HCT116 (cell line): ENCODE results near the gene C14orf93. TPM values are rescaled to one million over a fixed set of nuclear protein-coding genes. Genes with fewer than 3 reads are reported as not detected.
"Not testable (repeated sequence)": the region's sequence is repeated elsewhere in the genome, so short reads cannot be mapped to it uniquely, and the experiment has no call there.

Source experiments
- ATAC-seq: fragments of 200-7000 bp; cut with Tn5 transposase; 2 replicates; pipeline ENCODE4 v1.9.1; 2020; ENCODE audit warnings: mild to moderate bottlenecking, moderate library complexity
- BruUV-seq: library from RNA; stranded (reverse); fragments of 400-500 nt; replicated peaks from 2 replicates; lab custom pipeline; 2021; lab: Mats Ljungman, UMichigan
- CTCF ChIA-PET: fragments of 300-600 bp; sonication (Branson Sonifier 250); formaldehyde crosslinking; loops from one replicate; lab custom pipeline; 2021; ENCODE audit warnings: antibody characterized with exemption; lab: Charles Lee
- POLR2A ChIA-PET: fragments of 300-600, 350-600 bp; sonication (Branson Sonifier 250); formaldehyde crosslinking; loops from one replicate; lab custom pipeline; 2021; ENCODE audit warnings: antibody characterized with exemption; lab: Charles Lee
- RAD21 ChIA-PET, 2 experiments: fragments of 300-600 bp; sonication (Branson Sonifier 250); formaldehyde crosslinking; loops; one replicate each; lab custom pipeline; 2023; ENCODE audit warnings: low total read pairs in 2 of 2; ENCODE audit not compliant: uncharacterized antibody in 2 of 2, unreplicated experiment in 2 of 2, low non-redundant PET in 1 of 2; lab: Charles Lee
- DNase-seq: peaks from one replicate; pipeline ENCODE4 v3.0.0-alpha.2; 2010; ENCODE audit warnings: low read depth, low spot score
- H2AFZ ChIP-seq: fragments of 200-600 bp; shearing (Covaris generic), sonication (generic); 2 replicates; pipeline ENCODE4 v1.6.1; 2017; ENCODE audit warnings: low read depth, mixed run types, mixed read lengths, antibody characterized with exemption, low read length; ENCODE audit not compliant: poor library complexity, severe bottlenecking
- H3K27ac ChIP-seq: 2 replicates; pipeline ENCODE4 v1.5.1; 2012; ENCODE audit warnings: low read depth, low read length
- H3K27me3 ChIP-seq: fragments of 200-600 bp; sonication (generic); 2 replicates; pipeline ENCODE4 v1.6.1; 2016; ENCODE audit warnings: mixed run types, low read length, mixed read lengths; ENCODE audit not compliant: insufficient read depth
- H3K36me3 ChIP-seq, 2 experiments: fragments of 200-500 bp in 1 of 2; fragments of 200-600 bp in 1 of 2; sonication (Bioruptor generic) in 1 of 2; sonication (generic) in 1 of 2; 2 replicates each; pipeline versions ENCODE4 v1.5.1 to v1.6.1; 2014 to 2016; ENCODE audit warnings: low read length in 2 of 2, inconsistent platforms in 1 of 2, mixed read lengths in 1 of 2, mixed run types in 1 of 2; ENCODE audit not compliant: insufficient read depth in 2 of 2, control insufficient read depth in 1 of 2
- H3K4me1 ChIP-seq, 2 experiments: fragments of 200-600 bp in 1 of 2; sonication (generic) in 1 of 2; 2 replicates each; pipeline versions ENCODE4 v1.5.1 to v1.6.1; 2012 to 2017; ENCODE audit warnings: low read length in 2 of 2, inconsistent platforms in 1 of 2, mild to moderate bottlenecking in 1 of 2, mixed read lengths in 1 of 2, mixed run types in 1 of 2, moderate library complexity in 1 of 2; ENCODE audit not compliant: insufficient read depth in 2 of 2, control insufficient read depth in 1 of 2
- H3K4me2 ChIP-seq: fragments of 200-600 bp; sonication (generic); 2 replicates; pipeline ENCODE4 v1.6.1; 2017; ENCODE audit warnings: mixed run types, low read length, mixed read lengths
- H3K4me3 ChIP-seq, 2 experiments: fragments of 200-600 bp in 1 of 2; sonication (generic) in 1 of 2; replicated peaks in 1 of 2; 2 replicates each; pipeline ENCODE4 v1.5.1; 2011 to 2016; ENCODE audit warnings: low read length in 2 of 2, control low read depth in 1 of 2, low read depth in 1 of 2, mild to moderate bottlenecking in 1 of 2, mixed read lengths in 1 of 2, mixed run types in 1 of 2
- H3K79me2 ChIP-seq: fragments of 200-600 bp; sonication (generic); 2 replicates; pipeline ENCODE4 v1.6.1; 2017; ENCODE audit warnings: mild to moderate bottlenecking, mixed run types, low read length, moderate library complexity, mixed read lengths; ENCODE audit not compliant: insufficient read depth
- H3K9ac ChIP-seq: fragments of 200-600 bp; sonication (generic); 2 replicates; pipeline ENCODE4 v1.6.1; 2016; ENCODE audit warnings: low read length, mixed read lengths
- H3K9me2 ChIP-seq: fragments of 200-600 bp; sonication (generic), shearing (Covaris generic); 2 replicates; pipeline ENCODE4 v1.6.1; 2017; ENCODE audit warnings: mixed run types, mild to moderate bottlenecking, moderate library complexity; ENCODE audit not compliant: insufficient read depth
- H3K9me3 ChIP-seq, 2 experiments: fragments of 200-500 bp in 1 of 2; fragments of 200-600 bp in 1 of 2; sonication (Bioruptor generic) in 1 of 2; sonication (generic) in 1 of 2; 2 replicates each; pipeline ENCODE4 v1.6.1; 2014 to 2017; ENCODE audit warnings: low read length in 2 of 2, mixed read lengths in 2 of 2, inconsistent platforms in 1 of 2, low read depth in 1 of 2, mild to moderate bottlenecking in 1 of 2, mixed run types in 1 of 2, moderate library complexity in 1 of 2; ENCODE audit not compliant: control insufficient read depth in 1 of 2, insufficient read depth in 1 of 2
- H4K20me1 ChIP-seq: fragments of 200-600 bp; sonication (generic), shearing (Covaris generic); 2 replicates; pipeline ENCODE4 v1.6.1; 2017; ENCODE audit warnings: mixed run types, mild to moderate bottlenecking, moderate library complexity; ENCODE audit not compliant: insufficient read depth
- CBX3 ChIP-seq: IDR thresholded peaks from 2 replicates; pipeline ENCODE4 v1.6.1; 2012; ENCODE audit warnings: low read depth
- CEBPB ChIP-seq: IDR thresholded peaks from 2 replicates; pipeline ENCODE4 v1.6.1; 2012; ENCODE audit warnings: low read depth
- ELF1 ChIP-seq: IDR thresholded peaks from 2 replicates; pipeline ENCODE4 v1.6.1; 2012; ENCODE audit warnings: low read depth, borderline replicate concordance
- EZH2phosphoT487 ChIP-seq: fragments of 200-600 bp; IDR thresholded peaks from 2 replicates; pipeline ENCODE4 v1.6.1; 2018; ENCODE audit warnings: antibody characterized with exemption, borderline replicate concordance
- JUND ChIP-seq: IDR thresholded peaks from 2 replicates; pipeline ENCODE4 v1.6.1; 2012
- SIN3A ChIP-seq: IDR thresholded peaks from 2 replicates; pipeline ENCODE4 v1.6.1; 2012; ENCODE audit warnings: low read depth
- TCF7L2 ChIP-seq: IDR thresholded peaks from 2 replicates; pipeline ENCODE4 v1.7.0; 2011; ENCODE audit warnings: borderline replicate concordance, inconsistent platforms; ENCODE audit not compliant: insufficient read depth, insufficient read length; ENCODE audit errors: extremely low read depth
- YY1 ChIP-seq: IDR thresholded peaks from 2 replicates; pipeline ENCODE4 v1.6.1; 2011; ENCODE audit warnings: low read length, low read depth, moderate library complexity, mild to moderate bottlenecking; ENCODE audit not compliant: insufficient replicate concordance; ENCODE audit errors: extremely low read depth
- ZFX ChIP-seq: fragments of 450-650 bp; IDR thresholded peaks from 2 replicates; pipeline ENCODE4 v1.6.1; 2017
- ZNF274 ChIP-seq: fragments of 200-500 bp; sonication (Bioruptor generic); IDR thresholded peaks from 2 replicates; pipeline ENCODE4 v1.6.1; 2014; ENCODE audit warnings: mild to moderate bottlenecking, low read depth, low read length, inconsistent platforms
- intact Hi-C: fragments of 100-400 bp; cut with micrococcal nuclease; formaldehyde crosslinking; loops from 2 replicates; pipeline ENCODE4 v1.10.0; 2022
- total RNA-seq: library from RNA; stranded (reverse); gene quantifications from one replicate; pipeline ENCODE4 v1.2.1, GENCODE V29; 2021; ENCODE audit not compliant: unreplicated experiment
- TF ChIP-seq, protein P1 (sequence below): IDR thresholded peaks from 2 replicates; pipeline ENCODE4 v1.6.1; 2012

C14orf93 gene
- total RNA-seq, 1 experiment from 2014 or later: 13.7 TPM

DNA sequence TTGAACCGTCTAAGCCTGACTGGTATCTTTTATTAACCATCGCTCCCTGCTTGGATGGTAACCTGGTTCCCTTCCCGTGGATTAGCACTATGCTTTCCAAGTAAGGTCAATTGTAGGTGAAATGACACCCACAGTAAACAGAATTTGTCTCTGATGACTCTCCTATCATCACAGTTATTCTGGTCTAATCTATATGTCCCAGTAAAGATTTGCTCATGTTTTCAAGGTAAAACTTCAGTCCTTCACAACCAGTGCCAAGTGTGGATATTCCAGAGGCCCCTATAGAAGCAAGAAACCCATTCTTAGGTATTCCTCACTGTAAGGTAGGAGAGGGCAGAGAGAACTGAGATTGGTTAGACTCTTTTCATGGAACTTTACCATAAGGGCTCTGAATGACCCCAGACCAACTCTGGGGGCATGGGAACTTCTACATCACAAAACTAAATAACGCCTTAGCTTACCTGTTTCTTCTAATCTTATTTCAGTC is 43.1 kb downstream of the C14orf93 start:
- Histone ChIP-seq H4K20me1 (no peaks in the 10 kb centered on the region), H3K27ac (no peak overlapping the region), H3K4me3 (no peak overlapping the region), H3K9me2 (no peaks in the 10 kb centered on the region), H3K79me2 (no peaks in the 10 kb centered on the region), H3K9ac (no peak overlapping the region), H2AFZ (no peak overlapping the region), H3K4me1 (no peaks in the 10 kb centered on the region), H3K4me2 (no peak overlapping the region), H3K9me3 (no peaks in the 10 kb centered on the region), H3K36me3 (no peaks in the 10 kb centered on the region), H3K27me3 (no peaks in the 10 kb centered on the region)
- BruUV-seq: no TSS peak
- no peak for ATAC-seq
- ChIA-PET CTCF (no interaction called here), RAD21 (no interaction called here), POLR2A (interaction anchor here (0.8 kb wide), 1 partner anchor 37 kb away, joined by 4 read pairs; the partner anchor contains the start of gene PRMT5)
- intact Hi-C loops: no loop called here
- DNase-seq: no peak
- no peak for TF ChIP-seq YY1
- TF ChIP-seq CBX3: no peak
- TF ChIP-seq SIN3A: no peak
- no peak for TF ChIP-seq JUND
- no peak for TF ChIP-seq ZNF274
- TF ChIP-seq, protein P1, sequence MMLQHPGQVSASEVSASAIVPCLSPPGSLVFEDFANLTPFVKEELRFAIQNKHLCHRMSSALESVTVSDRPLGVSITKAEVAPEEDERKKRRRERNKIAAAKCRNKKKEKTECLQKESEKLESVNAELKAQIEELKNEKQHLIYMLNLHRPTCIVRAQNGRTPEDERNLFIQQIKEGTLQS: no peak
- no peak for TF ChIP-seq TCF7L2
- no peak for TF ChIP-seq CEBPB
- TF ChIP-seq ELF1: no peak
- TF ChIP-seq ZFX: no peak
- TF ChIP-seq EZH2phosphoT487: no peak

DNA sequence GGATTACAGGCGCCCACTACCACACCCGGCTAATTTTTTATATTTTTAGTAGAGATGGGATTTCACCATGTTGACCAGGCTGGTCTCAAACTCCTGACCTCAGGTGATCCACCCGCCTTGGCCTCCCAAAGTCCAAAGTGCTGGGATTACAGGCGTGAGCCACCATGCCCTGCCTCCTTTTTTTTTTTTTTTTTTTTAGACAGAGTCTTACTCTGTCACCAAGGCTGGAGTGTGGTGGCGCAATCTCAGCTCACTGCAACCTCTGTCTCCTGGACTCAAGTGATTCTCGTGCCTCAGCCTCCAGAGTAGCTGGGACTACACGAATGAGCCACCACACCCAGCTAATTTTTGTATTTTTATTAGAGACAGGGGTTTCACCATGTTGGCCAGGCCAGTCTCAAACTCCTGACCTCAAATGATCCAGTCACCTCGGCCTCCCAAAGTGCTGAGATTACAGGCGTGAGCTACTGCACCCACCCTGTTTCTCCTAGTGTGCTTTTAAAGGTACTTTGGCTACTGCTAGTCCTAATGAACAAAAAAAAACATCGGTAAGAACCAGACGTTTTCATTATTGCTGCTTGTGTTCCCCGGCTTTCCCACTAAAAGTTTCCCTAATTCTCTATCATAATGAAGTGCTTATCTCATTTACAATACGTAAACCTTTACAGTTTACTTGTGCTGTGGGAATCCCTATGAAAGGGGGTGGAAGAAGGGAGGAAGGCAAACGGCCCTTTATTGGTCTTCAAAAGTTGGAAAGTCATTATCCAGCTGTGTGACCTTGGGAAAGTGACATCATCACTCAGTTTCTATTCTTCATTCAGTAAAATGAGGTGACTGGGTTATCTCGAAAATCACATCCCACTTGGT is 43.8 kb downstream of the C14orf93 start:
- H4K20me1 ChIP-seq, H3K4me1 ChIP-seq, H3K4me3 ChIP-seq, H3K4me2 ChIP-seq, H3K79me2 ChIP-seq, H3K27ac ChIP-seq, H3K9me2 ChIP-seq, intact Hi-C loops, BruUV-seq, H3K9me3 ChIP-seq, H3K27me3 ChIP-seq, DNase-seq, H3K36me3 ChIP-seq, H3K9ac ChIP-seq, H2AFZ ChIP-seq, ATAC-seq: not testable (repeated sequence)
- ChIA-PET CTCF (interaction anchor here (1.2 kb wide), 1 partner anchor 10 kb away, joined by 3 read pairs; no protein-coding TSS in a partner anchor), POLR2A (interaction anchor here (1.2 kb wide), 1 partner anchor 10 kb away, joined by 3 read pairs; no protein-coding TSS in a partner anchor), RAD21 (interaction anchor here in 1 of 2 experiments (0.6 kb wide), 1 partner anchor 22 kb away, joined by 6 read pairs; no protein-coding TSS in a partner anchor)
